Measurements from ENCODE around the gene TEX9.

GRCh38 chr15:56469483-56469882, 104.3 kb downstream of the TEX9 start:
- TF ChIP-seq CTCF (conservative IDR thresholded peaks at IDR 0.05; ENCODE audit: low read depth, low read length) (no peak), POLR2A (IDR thresholded peaks at IDR 0.05; ENCODE audit: low read depth, low read length) (no peak), RAD21 (IDR thresholded peaks at IDR 0.05; ENCODE audit: low read length) (no peak), USF2 (IDR thresholded peaks at IDR 0.05; ENCODE audit: low read depth, low read length) (no peak), MXI1 (IDR thresholded peaks at IDR 0.05; ENCODE audit: borderline replicate concordance, low read depth, low read length) (no peak), CHD1 (IDR thresholded peaks at IDR 0.05; ENCODE audit: low read depth, low read length) (no peak), SMC3 (IDR thresholded peaks at IDR 0.05; ENCODE audit: low read depth, low read length) (no peak)
